Breast epithelium (tissue), 3 donors: ENCODE results near the gene AUH.

Source experiments
- POLR2A ChIP-seq: fragments of 450-650 bp; IDR thresholded peaks from one replicate; pipeline ENCODE4 v1.6.1; 2016; ENCODE audit warnings: antibody characterized with exemption, mild to moderate bottlenecking, moderate library complexity
- POLR2AphosphoS5 ChIP-seq, 3 donors: sonication (generic); formaldehyde crosslinking; IDR thresholded peaks; one replicate each; pipeline ENCODE4 v1.6.1; 2017; ENCODE audit warnings: antibody characterized with exemption in 3 of 3

GRCh38 chr9:91192381-91193086 lies 169.2 kb downstream of the AUH start:
- TF ChIP-seq POLR2AphosphoS5 (IDR thresholded peaks at IDR 0.05) (no peak), POLR2A (no peak)
